ENCODE measurements around the gene COL18A1.
"Not testable (repeated sequence)": the region's sequence is repeated elsewhere in the genome, so short reads cannot be mapped to it uniquely, and the experiment has no call there.

COL18A1 gene

DNA sequence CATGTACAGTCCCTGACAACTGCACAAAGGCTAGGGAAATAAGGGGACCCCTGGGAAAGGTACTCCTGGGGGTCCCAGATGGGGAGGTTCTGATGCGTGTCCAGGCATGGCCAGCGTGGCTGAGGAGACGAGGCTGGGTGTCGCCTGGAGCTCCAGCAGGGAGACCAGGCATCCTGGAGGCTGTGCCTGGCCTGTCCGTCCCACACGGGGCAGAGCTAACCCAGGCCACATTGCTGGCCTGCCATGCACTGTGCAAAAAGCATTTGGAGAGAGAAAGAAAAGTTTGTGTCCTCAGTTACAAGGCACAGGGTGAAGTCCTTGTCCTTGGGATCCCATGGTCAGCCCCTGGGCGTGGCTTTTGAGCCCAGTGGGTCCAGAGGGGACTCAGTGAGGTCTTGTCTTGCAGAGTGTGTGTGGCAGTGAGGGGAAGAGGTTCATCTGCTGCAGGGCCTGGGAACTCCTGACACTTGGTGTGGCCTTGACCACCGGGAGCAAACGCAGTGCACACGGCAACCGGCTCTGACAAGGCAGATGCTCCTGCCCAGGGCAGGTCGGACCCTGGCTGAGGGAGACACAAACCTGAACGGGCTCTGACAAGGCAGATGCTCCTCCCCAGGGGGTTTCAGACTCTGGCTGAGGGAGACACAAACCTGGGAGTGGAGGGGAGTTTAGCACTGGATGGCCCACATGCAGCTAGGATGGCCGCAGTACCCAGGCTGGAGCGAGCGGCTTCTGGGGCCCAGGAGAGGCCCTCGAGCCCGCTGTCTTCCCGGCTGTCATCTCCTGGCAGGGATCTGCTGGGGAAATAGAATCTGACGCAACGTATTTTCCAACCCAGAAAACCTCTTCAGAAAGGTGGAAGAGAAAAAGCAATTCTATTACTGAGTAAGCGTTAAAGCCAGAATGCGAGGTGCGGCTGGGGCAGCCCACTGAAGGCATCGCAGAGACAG is 37.3 kb upstream of the COL18A1 start:
- DNase-seq, result no peak

- not testable (repeated sequence) for DNase-seq
Observed at GRCh38 chr21:45369018-45369417, 35.9 kb upstream of the COL18A1 start.

- no peak for DNase-seq
Observed at GRCh38 chr21:45370575-45370974, 34.4 kb upstream of the COL18A1 start.

GRCh38 chr21:45371081-45371480 is 33.9 kb upstream of the COL18A1 start:
- DNase-seq, result no peak

DNA sequence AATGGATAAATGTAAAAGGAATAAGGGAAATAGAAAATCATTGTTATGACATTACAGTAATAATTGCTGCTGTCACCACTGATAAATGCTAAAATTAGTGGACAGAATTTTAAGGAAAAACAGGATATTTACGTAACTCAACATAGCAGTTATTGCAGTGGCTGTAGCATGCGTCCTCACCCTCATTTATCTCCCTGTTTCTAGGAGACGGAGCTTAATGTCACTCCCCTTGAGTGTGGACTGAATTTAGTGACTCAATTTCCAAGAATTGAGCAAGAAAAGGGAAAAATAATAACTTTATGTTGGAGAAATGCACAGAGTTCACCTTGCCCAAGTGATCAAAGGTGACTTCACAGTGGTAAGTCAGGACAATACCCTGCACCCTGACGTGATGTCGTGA is 33.3 kb upstream of the COL18A1 start:
- DNase-seq, result no peak

GRCh38 chr21:45372732-45373355 is 32.1 kb upstream of the COL18A1 start:
- DNase-seq, result no peak

DNA sequence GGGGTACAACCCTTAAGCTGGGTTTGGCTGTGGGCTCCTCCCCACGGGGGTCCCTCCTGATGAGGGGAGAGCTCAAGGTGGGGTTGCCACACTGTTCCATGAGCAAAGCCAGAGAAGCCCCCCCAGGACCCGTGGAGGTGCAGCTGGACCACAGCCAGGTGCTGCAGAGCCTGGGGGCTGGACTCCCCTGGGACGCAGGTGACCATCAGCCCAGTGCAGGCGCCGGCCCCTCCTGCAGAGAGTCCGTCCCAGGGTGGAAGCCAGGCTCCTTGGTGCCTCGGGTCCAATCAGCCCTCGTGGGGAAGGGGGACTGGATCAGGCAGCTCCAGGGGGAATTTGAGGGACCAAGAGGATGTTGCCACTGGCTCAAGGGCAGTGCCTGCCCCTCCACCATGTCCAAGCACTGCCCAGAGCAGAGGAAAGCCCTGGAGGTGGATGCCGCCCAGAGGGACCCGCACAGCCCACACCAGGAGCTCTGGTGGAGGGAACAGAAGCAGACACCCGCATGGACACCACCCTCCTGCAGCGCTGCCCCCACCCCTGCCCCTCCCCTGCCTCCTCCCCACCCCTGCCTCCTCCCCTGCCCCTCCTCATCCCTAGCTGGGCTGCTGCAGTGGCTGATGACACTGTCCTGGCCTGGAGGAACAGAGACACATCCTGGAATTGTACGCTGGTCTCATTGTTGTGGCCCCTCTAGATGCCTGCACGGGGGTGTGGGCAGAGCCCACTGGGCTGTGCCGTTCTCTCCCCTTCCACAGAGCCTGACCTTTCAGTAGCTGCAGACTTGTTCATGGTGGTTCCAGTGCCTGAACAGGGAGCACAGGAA is 30.8 kb upstream of the COL18A1 start:
- DNase-seq, result no peak

GRCh38 chr21:45374826-45375455 is 30.0 kb upstream of the COL18A1 start:
- no peak for DNase-seq

GRCh38 chr21:45376459-45377324 is 28.3 kb upstream of the COL18A1 start:
- peak; percentile 63 for DNase-seq

- DNase-seq, result no peak
Observed at GRCh38 chr21:45377325-45377709, 27.6 kb upstream of the COL18A1 start.

GRCh38 chr21:45377866-45378257 is 27.1 kb upstream of the COL18A1 start:
- DNase-seq, result no peak

DNA sequence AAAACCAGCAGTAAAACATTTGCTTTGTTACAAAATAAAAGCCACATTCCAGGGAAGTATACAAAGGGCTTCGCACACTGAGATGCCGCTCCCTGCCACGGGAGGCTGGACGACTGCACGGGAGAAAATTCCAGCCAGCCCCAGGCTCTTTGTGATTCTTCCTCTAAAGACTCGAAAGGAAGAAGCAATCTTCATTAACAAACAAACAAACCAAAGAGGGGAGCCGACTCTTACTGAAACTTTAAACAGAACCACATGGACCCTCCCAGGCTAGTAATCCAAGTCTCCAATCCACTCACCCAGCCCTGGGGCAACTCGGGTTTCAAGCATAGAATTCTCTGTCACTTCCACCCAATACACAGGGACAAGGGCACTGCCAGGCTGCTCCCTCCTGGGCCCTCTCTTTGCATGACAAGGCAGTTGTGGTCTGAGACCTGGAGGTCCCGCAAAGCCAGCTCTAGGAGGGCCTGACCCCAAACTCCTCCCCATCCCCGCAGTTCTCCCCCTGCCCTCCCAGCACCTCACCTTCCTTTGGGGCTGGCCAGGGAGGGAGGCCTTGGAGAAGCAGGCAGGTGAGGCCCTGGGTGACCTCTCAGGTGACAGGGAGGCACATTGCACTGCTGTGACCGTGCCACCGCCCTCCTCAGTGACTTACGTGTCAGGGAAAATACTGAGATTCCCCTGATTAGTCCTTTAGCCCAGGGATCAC is 26.6 kb upstream of the COL18A1 start:
- peak; percentile 55 for DNase-seq

DNA sequence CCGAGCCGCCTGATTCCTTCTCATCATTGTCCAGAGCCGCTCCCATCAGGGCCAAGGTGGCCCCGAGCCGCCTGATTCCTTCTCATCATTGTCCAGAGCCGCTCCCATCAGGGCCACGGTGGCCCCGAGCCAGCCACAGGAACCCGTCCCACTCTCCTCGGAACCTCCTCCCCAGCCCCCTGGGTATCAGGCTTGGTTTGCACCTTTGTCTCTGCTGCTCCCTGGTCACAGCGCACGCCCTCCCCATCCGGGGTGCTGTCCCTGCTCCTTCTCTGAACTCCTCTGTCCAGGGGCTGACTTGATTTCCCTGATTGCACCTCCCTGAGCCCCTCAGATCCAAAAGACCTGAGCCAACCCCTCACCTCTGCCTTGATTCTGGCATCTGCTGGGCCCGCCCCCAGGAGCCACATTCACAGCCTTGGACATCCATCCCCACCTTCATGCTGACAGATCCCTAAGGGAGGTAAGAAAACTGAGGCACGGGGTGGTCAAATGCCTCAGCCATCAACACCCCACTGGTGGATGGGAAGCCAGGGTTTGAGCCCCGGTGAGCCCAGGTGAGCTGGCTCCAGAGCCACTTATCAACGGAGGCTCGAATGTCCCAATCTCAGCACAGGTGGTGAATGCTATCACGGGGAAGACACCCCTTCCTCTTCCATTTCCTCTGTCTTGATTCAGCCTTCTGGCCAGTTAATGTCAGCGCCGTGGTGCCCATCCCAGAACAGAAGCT is 25.6 kb upstream of the COL18A1 start:
- no peak for DNase-seq

DNA sequence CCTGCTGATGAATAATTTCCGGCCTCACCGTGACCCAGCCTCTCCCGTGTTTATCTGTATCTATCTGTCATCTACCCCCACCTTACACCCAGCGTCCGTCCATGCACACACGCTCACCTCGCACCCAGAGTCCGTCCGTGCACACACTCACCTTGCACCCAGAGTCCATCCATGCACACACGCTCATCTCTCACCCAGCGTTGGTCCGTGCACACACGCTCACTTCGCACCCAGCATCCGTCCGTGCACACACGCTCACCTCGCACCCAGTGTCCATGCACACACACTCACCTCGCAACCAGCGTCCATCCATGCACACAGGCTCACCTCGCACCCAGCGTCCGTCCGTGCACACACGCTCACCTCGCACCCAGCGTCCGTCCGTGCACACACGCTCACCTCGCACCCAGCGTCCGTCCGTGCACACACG is 25.0 kb upstream of the COL18A1 start:
- no peak for DNase-seq

DNA sequence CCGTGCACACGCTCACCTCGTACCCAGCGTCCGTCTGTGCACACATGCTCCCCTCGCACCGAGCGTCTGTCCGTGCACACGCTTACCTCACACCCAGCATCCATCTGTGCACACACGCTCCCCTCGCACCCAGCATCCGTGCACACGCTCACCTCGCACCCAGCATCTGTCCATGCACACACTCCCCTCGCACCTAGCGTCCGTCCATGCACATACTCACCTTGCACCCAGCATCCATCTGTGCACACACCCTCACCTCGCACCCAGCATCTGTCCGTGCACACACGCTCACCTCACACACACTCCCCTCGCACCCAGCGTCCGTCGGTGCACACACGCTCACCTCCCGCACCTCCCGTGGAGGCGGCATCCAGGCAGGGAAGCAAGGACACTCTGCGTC is 24.4 kb upstream of the COL18A1 start:
- no peak for DNase-seq

GRCh38 chr21:45381036-45381787 is 23.8 kb upstream of the COL18A1 start:
- DNase-seq, result no peak

DNA sequence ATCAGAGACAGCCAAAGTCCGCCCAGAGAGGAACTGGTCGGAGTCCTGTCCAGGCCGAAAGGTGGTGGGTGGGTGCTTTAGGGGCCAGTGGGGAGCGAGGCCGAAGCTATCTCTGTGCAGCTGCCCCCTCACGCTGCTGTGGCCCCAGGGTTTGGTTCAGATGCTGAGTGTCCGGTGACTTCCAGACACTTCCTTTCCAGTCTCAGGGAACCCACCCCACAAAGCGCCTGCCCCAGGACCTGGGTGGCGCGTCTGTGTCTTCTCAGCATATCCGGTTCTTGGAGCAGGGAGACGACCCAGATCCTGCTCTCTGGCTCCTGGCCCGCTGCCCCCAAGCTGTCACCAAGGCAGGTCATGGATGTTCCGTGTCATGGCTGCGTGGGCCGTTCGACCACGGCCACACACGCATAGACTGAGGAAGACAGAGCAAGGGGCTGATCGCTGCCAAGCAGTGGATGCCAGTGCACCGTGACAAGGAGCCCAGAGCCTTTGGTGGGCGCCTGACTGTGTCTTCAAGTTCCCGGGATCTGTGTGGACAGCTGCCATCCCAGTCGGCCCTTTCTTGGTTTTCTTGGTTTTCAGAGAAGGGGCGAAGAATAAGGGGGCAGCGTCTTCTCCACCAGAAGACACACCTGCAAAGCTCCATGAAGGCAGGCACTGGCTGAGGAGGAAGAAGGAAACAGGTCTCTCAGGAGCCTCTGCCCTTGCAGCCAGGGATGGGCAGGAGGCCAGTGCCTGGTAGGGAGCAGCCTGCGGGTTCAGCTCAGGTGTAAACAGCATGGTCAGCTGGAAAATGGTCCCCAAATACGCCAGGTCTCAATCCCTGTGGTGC is 22.9 kb upstream of the COL18A1 start:
- no peak for DNase-seq

DNA sequence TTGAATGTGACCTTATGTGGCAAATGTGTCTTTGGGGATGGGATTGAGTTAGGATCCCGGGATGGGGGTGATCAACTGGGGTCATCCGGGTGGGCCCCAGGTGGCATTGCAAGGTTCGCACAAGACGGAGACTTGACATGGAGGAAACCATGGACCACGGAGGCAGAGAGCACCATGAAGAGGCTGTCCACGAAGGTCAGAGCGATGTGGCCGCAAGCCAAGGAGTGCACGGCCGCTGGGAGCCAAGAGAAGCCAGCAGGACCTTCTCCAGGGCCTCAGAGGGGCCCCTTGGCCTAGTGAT is 22.3 kb upstream of the COL18A1 start:
- DNase-seq, result no peak
